Loucy (cell line): ENCODE measurements around the gene PRDM10.
A peak's percentile ranks its signal among the peaks of the same experiment; 100 is the strongest.

ENCODE experiments used
- H2AFZ ChIP-seq: fragments of 200-600 bp; sonication (generic); 2 replicates; pipeline ENCODE4 v1.6.0; 2016; ENCODE audit warnings: antibody characterized with exemption, mild to moderate bottlenecking, low read length, moderate library complexity
- H3F3A ChIP-seq: fragments of 200-600 bp; 2 replicates; pipeline ENCODE4 v1.6.0; 2016; ENCODE audit warnings: antibody characterized with exemption, low read depth, mild to moderate bottlenecking
- H3K27me3 ChIP-seq: fragments of 200-600 bp; sonication (generic); 2 replicates; pipeline ENCODE4 v1.6.1; 2014; ENCODE audit warnings: low read length, mild to moderate bottlenecking; ENCODE audit not compliant: insufficient read depth, poor library complexity, severe bottlenecking
- H3K36me3 ChIP-seq: fragments of 200-600 bp; sonication (generic); 2 replicates; pipeline ENCODE4 v1.6.1; 2016; ENCODE audit warnings: low read length; ENCODE audit not compliant: insufficient read depth
- H3K4me1 ChIP-seq: fragments of 200-600 bp; sonication (generic); 2 replicates; pipeline ENCODE4 v1.5.1; 2014; ENCODE audit warnings: low read length, mild to moderate bottlenecking; ENCODE audit not compliant: insufficient read depth, poor library complexity, severe bottlenecking
- H3K4me2 ChIP-seq: fragments of 200-600 bp; sonication (generic); 2 replicates; pipeline ENCODE4 v1.6.0; 2014; ENCODE audit warnings: antibody characterized with exemption, low read length, low read depth, mild to moderate bottlenecking; ENCODE audit not compliant: poor library complexity, severe bottlenecking
- H3K4me3 ChIP-seq: fragments of 200-600 bp; sonication (generic); 2 replicates; pipeline ENCODE4 v1.5.1; 2014; ENCODE audit warnings: low read length, mild to moderate bottlenecking, mixed read lengths; ENCODE audit not compliant: poor library complexity, severe bottlenecking
- H3K79me2 ChIP-seq: fragments of 200-600 bp; sonication (generic); 2 replicates; pipeline ENCODE4 v1.6.1; 2014; ENCODE audit warnings: low read length; ENCODE audit not compliant: insufficient read depth
- H3K9ac ChIP-seq: fragments of 200-600 bp; sonication (generic); 2 replicates; pipeline ENCODE4 v1.6.0; 2014; ENCODE audit warnings: mild to moderate bottlenecking, low read depth, low read length, moderate library complexity; ENCODE audit not compliant: poor library complexity, severe bottlenecking
- H3K9me2 ChIP-seq: fragments of 200-600 bp; sonication (generic); replicated peaks from 2 replicates; pipeline ENCODE4 v1.6.1; 2016; ENCODE audit warnings: low read depth, low read length, mixed read lengths
- H3K9me3 ChIP-seq: fragments of 200-600 bp; sonication (generic); 2 replicates; pipeline ENCODE4 v1.6.1; 2014; ENCODE audit warnings: mild to moderate bottlenecking, antibody characterized with exemption, low read length, low read depth; ENCODE audit not compliant: insufficient read depth
- H4K20me1 ChIP-seq: fragments of 200-600 bp; sonication (generic); 2 replicates; pipeline ENCODE4 v1.6.0; 2014; ENCODE audit warnings: antibody characterized with exemption, low read length, mild to moderate bottlenecking; ENCODE audit not compliant: insufficient read depth, poor library complexity, severe bottlenecking
- EZH2phosphoT487 ChIP-seq: fragments of 200-600 bp; IDR thresholded peaks from 2 replicates; pipeline ENCODE4 v1.6.1; 2018; ENCODE audit warnings: antibody characterized with exemption, mild to moderate bottlenecking, moderate library complexity, borderline replicate concordance
- TF ChIP-seq, protein P1 (sequence below): fragments of 200-600 bp; sonication (generic); conservative IDR thresholded peaks from 2 replicates; pipeline ENCODE4 v1.5.1; 2014; ENCODE audit warnings: mild to moderate bottlenecking, antibody characterized with exemption, low read length

Gene PRDM10

DNA sequence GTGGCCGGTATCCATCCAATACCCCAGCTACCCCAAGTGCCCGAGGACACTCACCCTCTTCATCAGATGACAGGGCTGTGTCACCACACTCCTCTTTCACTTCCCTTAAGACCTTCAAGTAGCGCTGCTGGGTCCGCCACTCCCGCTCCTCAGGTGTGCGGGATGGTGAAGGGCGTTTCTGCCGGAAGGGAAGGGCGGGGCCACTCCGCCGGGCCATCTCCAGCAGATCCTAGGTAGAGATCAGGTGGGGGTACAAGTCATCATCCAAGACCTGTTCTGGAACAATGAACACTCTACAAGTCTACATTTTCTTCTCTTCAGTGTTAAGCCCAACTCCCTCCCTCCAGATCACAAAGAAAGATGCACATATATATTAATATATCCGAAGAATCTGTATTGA, 117.3 kb downstream of the PRDM10 start:
- Histone ChIP-seq H3K4me2 (no peak overlapping the region), H3K36me3 (peaks cover 72% of the 10 kb centered on the region), H3F3A (peaks cover 15% of the 10 kb centered on the region; the same call in 1 of the 2 replicates), H3K9ac (no peak overlapping the region), H2AFZ (no peak overlapping the region), H3K9me3 (no peaks in the 10 kb centered on the region), H4K20me1 (peaks cover 9% of the 10 kb centered on the region), H3K9me2 (no peaks in the 10 kb centered on the region), H3K4me3 (no peak overlapping the region), H3K79me2 (peaks cover 38% of the 10 kb centered on the region), H3K27me3 (no peaks in the 10 kb centered on the region), H3K4me1 (peaks cover 42% of the 10 kb centered on the region)
- no peak for TF ChIP-seq EZH2phosphoT487

DNA sequence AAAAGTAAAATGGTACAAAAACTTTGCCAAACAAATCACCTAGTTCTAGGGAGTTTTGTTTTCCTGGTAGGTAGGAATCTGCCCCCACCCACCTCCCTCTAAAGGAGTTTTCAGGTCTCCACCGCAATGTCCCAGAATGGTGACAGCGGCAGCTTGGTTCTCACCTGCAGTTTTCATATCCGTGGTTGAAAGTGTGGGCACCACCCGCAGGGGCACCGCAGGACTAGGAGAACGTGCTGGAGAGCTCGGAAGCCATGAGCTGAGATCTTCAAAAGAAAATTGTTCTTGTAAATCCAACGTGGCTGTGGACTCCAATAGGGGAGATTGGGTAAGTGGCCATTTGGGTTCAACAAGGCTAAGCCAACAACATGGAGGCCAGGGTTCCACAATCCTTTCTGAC, 118.1 kb downstream of the PRDM10 start:
- Histone ChIP-seq H3K27me3 (no peaks in the 10 kb centered on the region), H3K9me2 (no peaks in the 10 kb centered on the region), H3K9ac (no peak overlapping the region), H3K4me2 (no peak overlapping the region), H4K20me1 (peaks cover 9% of the 10 kb centered on the region), H3F3A (peaks cover 15% of the 10 kb centered on the region; the same call in 1 of the 2 replicates), H3K79me2 (peaks cover 30% of the 10 kb centered on the region), H2AFZ (no peak overlapping the region), H3K4me1 (peaks cover 34% of the 10 kb centered on the region), H3K36me3 (peaks cover 78% of the 10 kb centered on the region), H3K9me3 (no peaks in the 10 kb centered on the region), H3K4me3 (no peak overlapping the region)
- TF ChIP-seq, protein P1, sequence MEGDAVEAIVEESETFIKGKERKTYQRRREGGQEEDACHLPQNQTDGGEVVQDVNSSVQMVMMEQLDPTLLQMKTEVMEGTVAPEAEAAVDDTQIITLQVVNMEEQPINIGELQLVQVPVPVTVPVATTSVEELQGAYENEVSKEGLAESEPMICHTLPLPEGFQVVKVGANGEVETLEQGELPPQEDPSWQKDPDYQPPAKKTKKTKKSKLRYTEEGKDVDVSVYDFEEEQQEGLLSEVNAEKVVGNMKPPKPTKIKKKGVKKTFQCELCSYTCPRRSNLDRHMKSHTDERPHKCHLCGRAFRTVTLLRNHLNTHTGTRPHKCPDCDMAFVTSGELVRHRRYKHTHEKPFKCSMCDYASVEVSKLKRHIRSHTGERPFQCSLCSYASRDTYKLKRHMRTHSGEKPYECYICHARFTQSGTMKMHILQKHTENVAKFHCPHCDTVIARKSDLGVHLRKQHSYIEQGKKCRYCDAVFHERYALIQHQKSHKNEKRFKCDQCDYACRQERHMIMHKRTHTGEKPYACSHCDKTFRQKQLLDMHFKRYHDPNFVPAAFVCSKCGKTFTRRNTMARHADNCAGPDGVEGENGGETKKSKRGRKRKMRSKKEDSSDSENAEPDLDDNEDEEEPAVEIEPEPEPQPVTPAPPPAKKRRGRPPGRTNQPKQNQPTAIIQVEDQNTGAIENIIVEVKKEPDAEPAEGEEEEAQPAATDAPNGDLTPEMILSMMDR = no peak
- TF ChIP-seq EZH2phosphoT487 = no peak

DNA sequence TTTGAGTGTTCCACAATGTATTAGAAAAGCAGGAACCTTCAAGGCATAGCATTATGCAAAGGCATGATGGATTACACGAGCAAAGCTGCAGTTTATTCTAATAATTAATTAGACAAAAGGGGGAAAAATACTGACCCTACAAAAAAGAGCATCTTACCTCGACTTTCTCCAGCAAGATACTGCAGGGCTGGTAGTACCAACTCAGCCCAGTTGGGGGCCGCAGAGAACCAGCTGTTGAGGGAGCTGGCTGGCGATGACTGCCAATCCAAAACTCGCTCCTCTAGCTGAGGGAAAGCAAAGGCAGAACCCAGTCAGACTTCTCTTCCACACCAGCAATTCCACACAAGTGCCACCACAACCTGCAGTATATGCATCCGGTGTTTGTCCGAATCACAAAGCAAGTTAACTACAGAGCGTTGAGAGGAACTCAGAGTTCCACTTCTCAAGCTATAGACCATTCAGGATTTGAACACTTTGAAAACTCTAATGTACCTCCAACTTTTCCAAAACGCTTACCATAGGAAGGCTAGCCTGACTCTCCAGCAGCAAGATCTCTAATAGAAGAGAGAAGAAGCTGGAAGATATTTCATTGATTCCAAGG, 121.0 kb downstream of the PRDM10 start:
- Histone ChIP-seq H3K36me3 (peaks cover 98% of the 10 kb centered on the region), H3K9me3 (no peaks in the 10 kb centered on the region), H3K4me2 (no peak overlapping the region), H4K20me1 (peaks cover 9% of the 10 kb centered on the region), H3K79me2 (peaks cover 16% of the 10 kb centered on the region), H3K4me3 (no peak overlapping the region), H3F3A (no peaks in the 10 kb centered on the region), H3K9me2 (no peaks in the 10 kb centered on the region), H3K4me1 (peaks cover 6% of the 10 kb centered on the region), H3K27me3 (no peaks in the 10 kb centered on the region), H2AFZ (no peak overlapping the region), H3K9ac (no peak overlapping the region)
- TF ChIP-seq, protein P1 = peak; percentile 91
- no peak for TF ChIP-seq EZH2phosphoT487

DNA sequence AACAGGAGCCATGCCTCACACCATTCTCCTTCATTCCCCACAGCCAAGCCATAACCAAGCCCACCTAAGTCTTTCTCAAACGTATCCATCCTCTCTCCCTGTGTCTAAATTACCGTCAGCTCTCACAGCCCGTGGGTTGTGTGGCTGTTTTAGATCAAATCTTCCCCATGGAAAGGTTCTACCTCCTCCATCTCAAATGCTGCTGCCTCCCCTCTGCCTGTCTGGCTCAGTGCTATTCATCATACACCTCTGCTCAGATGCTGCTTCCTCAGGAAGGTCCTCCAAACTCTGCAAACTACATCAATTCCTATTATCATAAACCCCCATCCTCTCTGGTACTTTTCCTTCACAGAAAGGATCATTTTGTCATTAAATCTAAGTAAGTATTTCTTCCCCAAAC, 122.3 kb downstream of the PRDM10 start:
- peaks cover 96% of the 10 kb centered on the region for H3K36me3 ChIP-seq
- no peaks in the 10 kb centered on the region for H3K27me3 ChIP-seq
- no peaks in the 10 kb centered on the region for H3K9me3 ChIP-seq
- H3K4me1 ChIP-seq = no peaks in the 10 kb centered on the region
- no peak overlapping the region for H2AFZ ChIP-seq
- H3K79me2 ChIP-seq = peaks cover 3% of the 10 kb centered on the region; the same call in 1 of the 2 replicates
- H3K9ac ChIP-seq = no peak overlapping the region
- TF ChIP-seq EZH2phosphoT487 = no peak
- TF ChIP-seq, protein P1 = no peak
- H3K4me2 ChIP-seq = no peak overlapping the region
- no peaks in the 10 kb centered on the region for H3K9me2 ChIP-seq
- H4K20me1 ChIP-seq = peaks cover 9% of the 10 kb centered on the region
- H3K4me3 ChIP-seq = no peak overlapping the region
- no peaks in the 10 kb centered on the region for H3F3A ChIP-seq
